Thymus (tissue), 11 donors: Measurements from ENCODE around the gene SNX2. TPM values are rescaled to one million over a fixed set of nuclear protein-coding genes. Genes with fewer than 3 reads are reported as not detected.

Source experiments
- DNase-seq, 9 donors: peaks; one replicate each; pipeline ENCODE4 v3.0.0-alpha.2; 2013; ENCODE audit warnings: low spot score in 9 of 9, low read depth in 6 of 9, missing footprints in 1 of 9
- H3K27ac ChIP-seq, 2 donors: one replicate each; pipeline ENCODE4 v1.5.1; 2013; ENCODE audit warnings: control low read depth in 1 of 2, low read depth in 1 of 2, low read length in 1 of 2, mild to moderate bottlenecking in 1 of 2, moderate library complexity in 1 of 2
- H3K27me3 ChIP-seq, 2 donors: one replicate each; pipeline ENCODE4 v1.5.1; 2013; ENCODE audit warnings: low read length in 1 of 2; ENCODE audit not compliant: control insufficient read depth in 2 of 2, insufficient read depth in 1 of 2
- H3K36me3 ChIP-seq, 2 donors: one replicate each; pipeline ENCODE4 v1.5.1; 2013; ENCODE audit warnings: low read length in 1 of 2, mild to moderate bottlenecking in 1 of 2, moderate library complexity in 1 of 2; ENCODE audit not compliant: control insufficient read depth in 2 of 2, insufficient read depth in 2 of 2
- H3K4me1 ChIP-seq, 2 donors: one replicate each; pipeline ENCODE4 v1.5.1; 2013; ENCODE audit warnings: low read length in 2 of 2; ENCODE audit not compliant: control insufficient read depth in 2 of 2, insufficient read depth in 2 of 2
- H3K4me3 ChIP-seq, 2 donors: one replicate each; pipeline ENCODE4 v1.5.1; 2013; ENCODE audit warnings: low read length in 2 of 2, control low read depth in 1 of 2, mild to moderate bottlenecking in 1 of 2
- H3K9me3 ChIP-seq, 2 donors: one replicate each; pipeline ENCODE4 v1.5.1; 2013; ENCODE audit warnings: low read length in 1 of 2, mild to moderate bottlenecking in 1 of 2; ENCODE audit not compliant: control insufficient read depth in 2 of 2, insufficient read depth in 1 of 2
- WGBS: extraction: QIAGEN DNeasy Blood & Tissue Kit; methylation state at CpG from one replicate; pipeline ENCODE4 v1.1.7; 2013; 5-methylcytosine and 5-hydroxymethylcytosine counted together
- polyA plus RNA-seq: library from polyadenylated mRNA; stranded (reverse); fragments of 200-250 nt; gene quantifications from one replicate; pipeline ENCODE4 v1.2.3, GENCODE V29; 2013
- total RNA-seq: library from RNA; stranded (reverse); fragments of 120-200 nt; gene quantifications from one replicate; pipeline ENCODE4 v1.2.4, GENCODE V29; 2013
- donor health status: healthy.

The SNX2 gene
- total and polyA plus RNA-seq, 2 donors = 47.1 to 50.2 TPM

GRCh38 chr5:122778157-122778556 is 3.3 kb downstream of the SNX2 start:
- no peak for DNase-seq
- Histone ChIP-seq H3K9me3 (no peaks in the 10 kb centered on the region), H3K4me3 (no peak overlapping the region), H3K4me1 (peaks cover 6 to 9% of the 10 kb centered on the region in 2 donors), H3K36me3 (no peaks in the 10 kb centered on the region), H3K27ac (no peak overlapping the region), H3K27me3 (no peaks in the 10 kb centered on the region)
- 97% methylated on average over 4 of the region's 4 CpGs for WGBS

DNA sequence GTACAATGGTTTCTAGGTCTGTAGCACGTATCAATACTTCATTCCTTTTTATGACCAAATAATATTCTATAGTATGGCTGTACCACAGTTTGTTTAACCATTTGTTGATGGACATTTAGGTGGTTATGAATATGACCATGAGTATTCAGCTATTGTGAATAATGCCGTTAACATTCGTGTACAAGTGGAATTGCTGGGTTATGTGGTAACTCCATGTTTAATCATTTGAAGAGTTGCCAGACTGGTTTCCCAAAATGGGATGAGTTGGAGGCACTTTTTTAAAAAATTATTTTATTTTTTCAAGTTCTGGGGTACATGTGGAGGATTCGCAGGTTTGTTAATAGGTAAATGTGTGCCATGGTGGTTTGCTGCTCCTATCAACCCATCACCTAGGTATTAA is 4.6 kb downstream of the SNX2 start:
- Histone ChIP-seq H3K27me3 (no peaks in the 10 kb centered on the region), H3K4me3 (no peak overlapping the region), H3K4me1 (peaks cover 6 to 8% of the 10 kb centered on the region in 2 donors), H3K36me3 (no peaks in the 10 kb centered on the region), H3K27ac (no peak overlapping the region), H3K9me3 (no peaks in the 10 kb centered on the region)
- WGBS = 87% methylated on average over 4 of the region's 4 CpGs
- no peak for DNase-seq

DNA sequence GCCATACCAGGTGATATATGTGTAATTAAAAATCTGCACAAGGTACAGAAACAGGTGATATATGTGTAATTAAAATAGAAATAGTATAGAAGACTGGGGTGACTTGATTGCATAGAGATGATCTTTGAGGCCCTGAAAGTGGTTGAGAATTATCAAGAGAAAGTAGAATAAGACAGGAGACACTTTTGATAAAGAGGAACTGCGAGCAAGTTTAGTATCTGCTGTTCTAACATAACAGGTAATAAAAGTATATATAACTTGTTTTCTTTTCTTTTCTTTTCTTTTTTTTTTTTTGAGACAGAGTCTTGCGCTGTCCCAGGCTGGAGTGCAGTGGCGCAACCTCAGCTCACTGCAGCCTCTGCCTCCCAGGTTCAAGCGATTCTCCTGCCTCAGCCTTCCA is 5.4 kb downstream of the SNX2 start:
- no peak overlapping the region for H3K27ac ChIP-seq
- H3K27me3 ChIP-seq = no peaks in the 10 kb centered on the region
- H3K4me1 ChIP-seq = peaks cover 3 to 5% of the 10 kb centered on the region in 2 donors
- no peak overlapping the region for H3K4me3 ChIP-seq
- DNase-seq = no peak
- peaks cover 0 to 3% of the 10 kb centered on the region in 2 donors for H3K9me3 ChIP-seq
- no peaks in the 10 kb centered on the region for H3K36me3 ChIP-seq
- WGBS = 99% methylated on average over 4 of the region's 4 CpGs

- no peaks in the 10 kb centered on the region for H3K36me3 ChIP-seq
- no peak for DNase-seq
- H3K9me3 ChIP-seq = peaks cover 0 to 3% of the 10 kb centered on the region in 2 donors
- H3K4me3 ChIP-seq = no peak overlapping the region
- no peaks in the 10 kb centered on the region for H3K4me1 ChIP-seq
- no peaks in the 10 kb centered on the region for H3K27me3 ChIP-seq
- WGBS = 100% methylated on average over 1 of the region's 1 CpG
- no peak overlapping the region for H3K27ac ChIP-seq
These were observed 6.6 kb downstream of the SNX2 start for GRCh38 chr5:122781465-122781864.

- H3K27ac ChIP-seq = no peak overlapping the region
- H3K9me3 ChIP-seq = peaks cover 1 to 18% of the 10 kb centered on the region in 2 donors
- H3K4me1 ChIP-seq = no peaks in the 10 kb centered on the region
- H3K27me3 ChIP-seq = no peaks in the 10 kb centered on the region
- DNase-seq = no peak
- H3K4me3 ChIP-seq = no peak overlapping the region
- H3K36me3 ChIP-seq = no peaks in the 10 kb centered on the region
- 96% methylated on average over 1 of the region's 1 CpG for WGBS
These were observed 10.4 kb downstream of the SNX2 start for GRCh38 chr5:122785294-122785693.

- 97% methylated on average over 1 of the region's 1 CpG for WGBS
- H3K4me1 ChIP-seq = no peaks in the 10 kb centered on the region
- H3K9me3 ChIP-seq = peaks cover 1 to 18% of the 10 kb centered on the region in 2 donors
- H3K4me3 ChIP-seq = no peak overlapping the region
- DNase-seq = no peak
- H3K36me3 ChIP-seq = no peaks in the 10 kb centered on the region
- H3K27ac ChIP-seq = no peak overlapping the region
- no peaks in the 10 kb centered on the region for H3K27me3 ChIP-seq
These were observed 13.5 kb downstream of the SNX2 start for GRCh38 chr5:122788371-122788770.

DNA sequence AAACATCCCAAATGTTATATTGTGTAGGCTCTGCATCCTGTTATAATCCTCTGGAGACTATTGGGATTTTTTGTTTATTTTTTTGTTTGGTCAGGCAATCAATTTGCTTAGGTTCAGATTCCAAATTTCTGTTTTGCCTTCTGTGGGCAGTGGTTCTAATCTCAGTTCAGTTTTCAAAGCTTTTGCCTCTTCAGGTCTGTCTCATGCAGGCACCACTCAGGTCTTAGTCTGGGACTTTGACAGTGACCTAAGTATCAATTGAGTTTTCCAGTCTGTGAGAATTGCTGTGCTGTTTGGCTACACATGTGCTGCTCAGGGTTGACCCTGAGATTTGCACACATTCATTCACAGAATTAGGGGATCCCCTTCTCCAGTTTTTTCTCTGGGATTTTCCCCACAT is 14.1 kb downstream of the SNX2 start:
- peaks cover 1 to 18% of the 10 kb centered on the region in 2 donors for H3K9me3 ChIP-seq
- H3K27me3 ChIP-seq = no peaks in the 10 kb centered on the region
- H3K27ac ChIP-seq = no peak overlapping the region
- no peaks in the 10 kb centered on the region for H3K4me1 ChIP-seq
- H3K4me3 ChIP-seq = no peak overlapping the region
- no peaks in the 10 kb centered on the region for H3K36me3 ChIP-seq
- DNase-seq = no peak

DNA sequence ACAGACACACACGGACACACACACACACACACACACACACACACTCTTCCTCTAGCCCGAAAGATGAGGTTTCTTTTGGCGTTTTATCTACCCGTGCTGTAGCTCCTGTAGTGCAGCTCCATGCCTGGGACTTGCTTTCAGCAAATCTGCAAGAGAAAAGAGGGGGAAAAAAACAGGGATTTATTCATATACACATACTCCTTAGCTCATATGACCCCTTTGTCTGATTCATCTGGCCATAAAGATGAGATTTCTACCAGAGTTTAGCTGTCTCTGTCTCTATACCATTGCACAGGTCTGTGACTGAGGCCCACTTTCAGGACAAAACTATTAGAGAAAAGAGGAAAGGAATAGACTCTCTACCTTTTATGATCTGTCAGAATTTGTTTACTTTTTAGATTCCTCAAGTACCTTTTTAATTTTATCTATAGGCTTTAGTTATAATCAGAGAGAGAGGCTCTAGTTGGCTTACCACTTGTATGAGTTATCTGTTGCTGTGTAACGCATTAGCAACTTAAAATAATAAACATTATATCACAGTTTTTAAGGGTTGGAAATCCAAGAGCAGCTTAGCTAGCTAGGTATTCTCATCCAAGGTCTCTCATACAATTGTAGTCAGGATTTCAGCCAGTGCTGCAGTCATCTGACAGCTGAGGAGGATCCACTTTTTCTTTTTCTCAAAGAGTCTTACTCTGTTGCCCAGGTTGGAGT is 14.7 kb downstream of the SNX2 start:
- H3K4me3 ChIP-seq = no peak overlapping the region
- peaks cover 1 to 18% of the 10 kb centered on the region in 2 donors for H3K9me3 ChIP-seq
- peaks cover 0 to under 1% of the 10 kb centered on the region in 2 donors for H3K36me3 ChIP-seq
- no peak overlapping the region for H3K27ac ChIP-seq
- no peak for DNase-seq
- H3K27me3 ChIP-seq = no peaks in the 10 kb centered on the region
- WGBS = over 99% methylated on average over 5 of the region's 5 CpGs
- H3K4me1 ChIP-seq = no peaks in the 10 kb centered on the region

DNA sequence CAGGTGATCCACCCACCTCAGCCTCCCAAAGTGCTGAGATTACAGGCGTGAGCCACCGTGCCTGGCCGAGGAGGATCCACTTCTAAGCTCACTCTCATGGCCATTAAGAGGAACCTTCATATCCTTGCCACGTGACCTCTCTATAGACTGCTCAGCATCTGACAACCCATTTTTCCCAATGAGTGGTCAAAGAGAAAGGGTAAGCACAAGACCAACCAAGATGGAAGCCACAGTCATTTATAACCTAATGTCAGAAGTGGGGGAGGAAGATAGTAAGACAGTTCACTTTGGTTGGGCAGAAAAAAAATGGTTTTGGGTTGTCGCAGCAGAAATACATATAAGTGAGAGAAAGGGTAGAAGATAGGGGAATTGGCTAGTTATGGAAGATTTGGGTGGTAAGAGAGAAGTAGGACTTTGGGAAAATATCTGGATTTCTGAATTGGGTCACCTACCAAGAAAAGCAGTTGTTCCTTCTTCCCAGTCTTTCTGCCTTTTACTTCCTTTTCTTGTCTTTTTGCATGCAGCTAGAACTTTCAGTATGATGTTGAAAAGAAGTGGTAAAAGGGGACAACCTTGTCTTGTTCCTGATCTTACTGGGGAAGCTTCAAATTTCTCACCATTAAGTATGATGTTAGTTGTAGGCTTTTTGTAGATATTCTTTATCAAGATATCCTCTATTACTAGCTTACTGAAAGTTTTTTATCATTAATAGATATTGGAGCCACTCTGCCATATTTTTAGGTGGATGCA is 15.6 kb downstream of the SNX2 start:
- WGBS = 98% methylated on average over 5 of the region's 5 CpGs
- H3K9me3 ChIP-seq = peaks cover 1 to 15% of the 10 kb centered on the region in 2 donors
- no peak overlapping the region for H3K4me3 ChIP-seq
- no peak for DNase-seq
- H3K27me3 ChIP-seq = no peaks in the 10 kb centered on the region
- H3K36me3 ChIP-seq = peaks cover 0 to 3% of the 10 kb centered on the region in 2 donors
- no peaks in the 10 kb centered on the region for H3K4me1 ChIP-seq
- H3K27ac ChIP-seq = no peak overlapping the region
